Endothelial cell of umbilical vein (primary cell): ENCODE results near the gene COA5. TPM values are rescaled to one million over a fixed set of nuclear protein-coding genes. Genes with fewer than 3 reads are reported as not detected.

ENCODE experiments used
- BruUV-seq: library from RNA; stranded (reverse); fragments of 400-500 nt; replicated peaks from 2 replicates; lab custom pipeline; 2021; lab: Mats Ljungman, UMichigan
- CTCF ChIA-PET: fragments of 300-600, 350-600 bp; sonication (Branson Sonifier 250); formaldehyde crosslinking; loops from one replicate; lab custom pipeline; 2021; ENCODE audit warnings: antibody characterized with exemption, inconsistent platforms; lab: Charles Lee
- POLR2A ChIA-PET: fragments of 300-600, 350-600 bp; sonication (Branson Sonifier 250); formaldehyde crosslinking; loops from one replicate; lab custom pipeline; 2021; ENCODE audit warnings: antibody characterized with exemption, inconsistent platforms; lab: Charles Lee
- DNase-seq: peaks from one replicate; pipeline ENCODE4 v3.0.0-alpha.2; 2011; ENCODE audit warnings: low read depth, low spot score
- FAIRE-seq: peaks from 2 replicates; lab custom pipeline; 2011; peaks lifted over from hg19 to GRCh38; lab: Jason Lieb, UNC
- H2AFZ ChIP-seq: 2 replicates; pipeline ENCODE4 v1.6.0; 2012; ENCODE audit warnings: low read depth, low read length, control low read depth, inconsistent platforms
- H3K27ac ChIP-seq: 2 replicates; pipeline ENCODE4 v1.5.1; 2011; ENCODE audit warnings: low read depth, mild to moderate bottlenecking, control low read depth, low read length, moderate library complexity; ENCODE audit not compliant: insufficient read depth
- H3K27me3 ChIP-seq, 2 experiments: 2 replicates each; pipeline versions ENCODE4 v1.6.0 to v1.6.1; 2011; ENCODE audit warnings: low read length in 2 of 2, mixed read lengths in 1 of 2; ENCODE audit not compliant: control insufficient read depth in 2 of 2, insufficient read depth in 2 of 2
- H3K36me3 ChIP-seq, 2 experiments: 2 replicates in 1 of 2; 3 replicates in 1 of 2; pipeline ENCODE4 v1.5.1; 2011; ENCODE audit warnings: low read length in 2 of 2, mild to moderate bottlenecking in 1 of 2, moderate library complexity in 1 of 2; ENCODE audit not compliant: control insufficient read depth in 2 of 2, insufficient read depth in 2 of 2; ENCODE audit errors: extremely low read depth in 1 of 2
- H3K4me1 ChIP-seq: 3 replicates; pipeline ENCODE4 v1.5.1; 2011; ENCODE audit warnings: mild to moderate bottlenecking, low read length; ENCODE audit not compliant: control insufficient read depth, insufficient read depth; ENCODE audit errors: extremely low read depth
- H3K4me2 ChIP-seq: 2 replicates; pipeline ENCODE4 v1.6.1; 2011; ENCODE audit warnings: low read length, control low read depth, mixed read lengths; ENCODE audit not compliant: insufficient read depth
- H3K4me3 ChIP-seq, 3 experiments: fragments of 200-600 bp in 1 of 3; sonication (generic), shearing (Covaris generic) in 1 of 3; replicated peaks in 1 of 3; 2 replicates each; pipeline ENCODE4 v1.5.1; 2011 to 2016; ENCODE audit warnings: control low read depth in 3 of 3, low read length in 3 of 3, mild to moderate bottlenecking in 2 of 3, inconsistent platforms in 1 of 3, low read depth in 1 of 3, moderate library complexity in 1 of 3; ENCODE audit not compliant: insufficient read depth in 1 of 3
- H3K79me2 ChIP-seq: 2 replicates; pipeline ENCODE4 v1.6.0; 2012; ENCODE audit warnings: low read length, inconsistent platforms; ENCODE audit not compliant: control insufficient read depth, insufficient read depth
- H3K9ac ChIP-seq: replicated peaks from 2 replicates; pipeline ENCODE3; 2011; ENCODE audit warnings: low read length, control low read depth; ENCODE audit not compliant: insufficient read depth; ENCODE audit errors: extremely low read depth
- H3K9me1 ChIP-seq: replicated peaks from 3 replicates; pipeline ENCODE4 v1.6.0; 2011; ENCODE audit warnings: mild to moderate bottlenecking, low read length; ENCODE audit not compliant: control insufficient read depth, insufficient read depth; ENCODE audit errors: extremely low read depth
- H3K9me3 ChIP-seq: replicated peaks from 2 replicates; pipeline ENCODE4 v1.5.1; 2012; ENCODE audit warnings: low read length, inconsistent platforms; ENCODE audit not compliant: control insufficient read depth, insufficient read depth
- H4K20me1 ChIP-seq: replicated peaks from 2 replicates; pipeline ENCODE3; 2011; ENCODE audit warnings: mild to moderate bottlenecking, low read length; ENCODE audit not compliant: control insufficient read depth, insufficient read depth; ENCODE audit errors: extremely low read depth
- EZH2 ChIP-seq: IDR thresholded peaks from 2 replicates; pipeline ENCODE4 v1.6.1; 2012; ENCODE audit warnings: borderline replicate concordance, low read depth, mild to moderate bottlenecking, moderate library complexity, low read length, inconsistent platforms; ENCODE audit not compliant: severe bottlenecking
- FOS ChIP-seq: IDR thresholded peaks from 2 replicates; pipeline ENCODE4 v1.6.1; 2011; ENCODE audit warnings: mild to moderate bottlenecking, low read length, moderate library complexity, borderline replicate concordance; ENCODE audit not compliant: insufficient read depth
- GATA2 ChIP-seq: IDR thresholded peaks from 2 replicates; pipeline ENCODE4 v1.7.0; 2011; ENCODE audit warnings: low read depth, mild to moderate bottlenecking, moderate library complexity, mixed read lengths, low read length; ENCODE audit not compliant: insufficient read length, insufficient read depth
- JUN ChIP-seq: IDR thresholded peaks from 2 replicates; pipeline ENCODE4 v1.6.1; 2011; ENCODE audit warnings: borderline replicate concordance, low read depth; ENCODE audit not compliant: insufficient read length, insufficient read depth
- MYC ChIP-seq: IDR thresholded peaks from one replicate; pipeline ENCODE4 v1.6.1; 2011; ENCODE audit warnings: mild to moderate bottlenecking, low read depth, low read length
- POLR2A ChIP-seq: IDR thresholded peaks from 2 replicates; pipeline ENCODE4 v1.6.1; 2012; ENCODE audit warnings: low read depth, mild to moderate bottlenecking, control low read depth, low read length
- POLR2AphosphoS5 ChIP-seq: IDR thresholded peaks from 2 replicates; pipeline ENCODE4 v1.6.1; 2012; ENCODE audit warnings: low read depth, mild to moderate bottlenecking, control low read depth, low read length, moderate library complexity; ENCODE audit not compliant: insufficient read depth
- dilution Hi-C: fragments of 300-500 bp; cut with MboI; formaldehyde crosslinking; loops from one replicate; pipeline ENCODE4 v1.15.0; 2019; ENCODE audit warnings: low sequenced_read_pairs; ENCODE audit not compliant: extremely low pct_ligation_motif_present
- intact Hi-C: fragments of 100-400 bp; cut with micrococcal nuclease; formaldehyde crosslinking; loops from one replicate; pipeline ENCODE4 v1.10.0; 2022
- polyA plus RNA-seq, 4 experiments: library from polyadenylated mRNA; depleted of rRNA in 3 of 4; stranded (reverse) in 3 of 4; unstranded in 1 of 4; fragments of >200 nt; gene quantifications; 2 replicates each; pipeline versions ENCODE4 v1.2.1 to v1.2.3, GENCODE V29; 2011 to 2012; ENCODE audit warnings: missing spikeins in 1 of 4
- total RNA-seq: library from RNA; stranded (reverse); gene quantifications from 2 replicates; pipeline ENCODE4 v1.2.3, GENCODE V29; 2021
- TF ChIP-seq, protein P1 (sequence below): IDR thresholded peaks from 2 replicates; pipeline ENCODE4 v1.6.1; 2011; ENCODE audit not compliant: insufficient read depth, insufficient read length
- TF ChIP-seq, protein P2 (sequence below), 2 donors: IDR thresholded peaks; 1 replicate in 1 of 2; 2 replicates in 1 of 2; pipeline ENCODE4 v1.5.1; 2011; ENCODE audit warnings: low read length in 2 of 2, mild to moderate bottlenecking in 2 of 2, moderate library complexity in 2 of 2, control low read depth in 1 of 2, inconsistent platforms in 1 of 2, low read depth in 1 of 2; ENCODE audit not compliant: insufficient read depth in 1 of 2; ENCODE audit errors: extremely low read depth in 1 of 2

The COA5 gene
- total and polyA plus RNA-seq, 2 donors (not counting 3 experiments of a cell fraction or from before 2014, with no cell fraction given), result 16.5 to 17.7 TPM

DNA sequence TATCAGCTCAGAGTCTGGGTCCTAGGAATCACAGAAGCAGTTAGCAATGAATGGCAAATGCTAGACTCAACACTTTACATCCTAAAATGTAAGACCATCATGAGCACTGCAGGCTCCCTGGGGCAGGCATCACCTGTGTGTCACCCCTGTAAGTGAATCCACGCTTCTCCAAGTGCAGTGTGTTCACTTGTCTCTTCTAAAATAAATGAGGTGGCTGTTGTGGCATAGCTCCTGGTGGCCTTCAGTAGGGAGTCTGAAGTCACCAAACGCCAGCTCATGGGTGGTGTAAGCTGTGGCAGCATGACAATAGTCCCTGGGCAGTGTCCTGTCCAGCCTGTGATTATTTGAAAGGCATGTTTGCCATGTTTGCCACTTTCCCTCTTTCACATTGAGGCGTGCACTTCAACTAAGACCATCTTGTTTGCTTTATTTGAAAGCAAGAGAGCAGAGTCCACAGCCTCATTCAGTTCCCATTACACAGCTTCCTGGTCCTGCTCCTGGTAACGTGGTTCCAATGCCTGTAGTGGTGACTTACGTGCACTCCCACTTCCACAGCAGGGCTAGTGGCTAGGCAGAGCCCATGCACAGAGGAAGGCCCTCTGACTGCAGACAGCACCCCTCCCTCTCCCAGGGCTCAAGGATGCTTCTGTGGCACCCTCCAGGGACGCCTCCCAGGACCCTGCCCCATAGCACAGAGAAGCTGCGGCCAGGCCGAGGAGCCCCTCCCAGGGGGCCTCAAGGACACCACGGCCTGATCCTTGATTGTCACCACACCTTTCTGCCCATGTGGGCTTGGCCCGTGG lies 24.3 kb downstream of the COA5 start:
- ChIA-PET CTCF (interaction anchor here (1.3 kb wide), 1 partner anchor 15 kb away, joined by 4 read pairs; no protein-coding TSS in a partner anchor), POLR2A (no interaction called here)
- intact Hi-C loops (no loop called here), dilution Hi-C loops (no loop called here)
- H4K20me1 ChIP-seq, result no peaks in the 10 kb centered on the region
- no peak overlapping the region for H3K9ac ChIP-seq
- no peak overlapping the region for H3K4me2 ChIP-seq
- H3K9me1 ChIP-seq, result no peaks in the 10 kb centered on the region
- DNase-seq (no peak), FAIRE-seq (no peak)
- H2AFZ ChIP-seq, result no peak overlapping the region
- H3K79me2 ChIP-seq, result no peaks in the 10 kb centered on the region
- no peak overlapping the region for H3K4me3 ChIP-seq
- TF ChIP-seq MYC (no peak), EZH2 (no peak), JUN (no peak)
- TF ChIP-seq, protein P1, sequence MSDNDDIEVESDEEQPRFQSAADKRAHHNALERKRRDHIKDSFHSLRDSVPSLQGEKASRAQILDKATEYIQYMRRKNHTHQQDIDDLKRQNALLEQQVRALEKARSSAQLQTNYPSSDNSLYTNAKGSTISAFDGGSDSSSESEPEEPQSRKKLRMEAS, result no peak
- H3K36me3 ChIP-seq, result peaks cover 0 to 8% of the 10 kb centered on the region in 2 experiments
- H3K27me3 ChIP-seq, result no peaks in the 10 kb centered on the region
- no peak overlapping the region for H3K27ac ChIP-seq
- H3K9me3 ChIP-seq, result no peaks in the 10 kb centered on the region
- H3K4me1 ChIP-seq, result no peaks in the 10 kb centered on the region
- no TSS peak for BruUV-seq

DNA sequence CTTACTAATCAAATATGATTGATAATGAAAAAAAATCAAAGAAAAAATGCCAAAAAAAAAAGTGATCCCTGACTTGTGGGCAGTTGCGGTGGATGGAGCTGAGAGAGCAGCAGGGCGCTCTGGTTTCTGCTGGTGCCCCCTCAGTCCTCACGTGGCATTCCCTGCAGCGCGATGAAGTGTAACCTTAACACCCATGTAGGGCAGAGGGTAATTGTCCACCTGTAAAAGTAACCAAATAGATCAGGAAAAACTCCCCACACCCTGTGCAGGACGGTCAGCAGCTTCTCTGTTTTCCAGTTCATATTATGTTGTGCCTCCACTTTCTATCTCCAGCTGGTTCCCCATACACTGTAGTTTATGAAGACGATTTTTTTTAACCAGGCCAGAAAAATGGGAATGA lies 25.0 kb downstream of the COA5 start:
- TF ChIP-seq POLR2AphosphoS5 (no peak), MYC (no peak), EZH2 (no peak), JUN (no peak), POLR2A (no peak), FOS (no peak), GATA2 (no peak)
- TF ChIP-seq, protein P1, result no peak
- TF ChIP-seq, protein P2, sequence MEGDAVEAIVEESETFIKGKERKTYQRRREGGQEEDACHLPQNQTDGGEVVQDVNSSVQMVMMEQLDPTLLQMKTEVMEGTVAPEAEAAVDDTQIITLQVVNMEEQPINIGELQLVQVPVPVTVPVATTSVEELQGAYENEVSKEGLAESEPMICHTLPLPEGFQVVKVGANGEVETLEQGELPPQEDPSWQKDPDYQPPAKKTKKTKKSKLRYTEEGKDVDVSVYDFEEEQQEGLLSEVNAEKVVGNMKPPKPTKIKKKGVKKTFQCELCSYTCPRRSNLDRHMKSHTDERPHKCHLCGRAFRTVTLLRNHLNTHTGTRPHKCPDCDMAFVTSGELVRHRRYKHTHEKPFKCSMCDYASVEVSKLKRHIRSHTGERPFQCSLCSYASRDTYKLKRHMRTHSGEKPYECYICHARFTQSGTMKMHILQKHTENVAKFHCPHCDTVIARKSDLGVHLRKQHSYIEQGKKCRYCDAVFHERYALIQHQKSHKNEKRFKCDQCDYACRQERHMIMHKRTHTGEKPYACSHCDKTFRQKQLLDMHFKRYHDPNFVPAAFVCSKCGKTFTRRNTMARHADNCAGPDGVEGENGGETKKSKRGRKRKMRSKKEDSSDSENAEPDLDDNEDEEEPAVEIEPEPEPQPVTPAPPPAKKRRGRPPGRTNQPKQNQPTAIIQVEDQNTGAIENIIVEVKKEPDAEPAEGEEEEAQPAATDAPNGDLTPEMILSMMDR (IDR thresholded peaks at IDR 0.05; ENCODE audit: extremely low read depth in 1 of 2, insufficient read depth in 1 of 2, low read depth in 1 of 2, low read length in 2 of 2), result no peak
- DNase-seq, result no peak
- Histone ChIP-seq H3K9ac (no peak overlapping the region), H3K9me1 (no peaks in the 10 kb centered on the region), H3K4me2 (no peak overlapping the region), H4K20me1 (no peaks in the 10 kb centered on the region), H3K36me3 (peaks cover 0 to 7% of the 10 kb centered on the region in 2 experiments), H3K27ac (no peak overlapping the region), H3K27me3 (no peaks in the 10 kb centered on the region), H3K4me1 (no peaks in the 10 kb centered on the region), H3K79me2 (no peaks in the 10 kb centered on the region), H3K9me3 (no peaks in the 10 kb centered on the region), H3K4me3 (no peak overlapping the region), H2AFZ (no peak overlapping the region)
- intact Hi-C loops (no loop called here), dilution Hi-C loops (no loop called here)
- no peak for FAIRE-seq
- ChIA-PET POLR2A (no interaction called here), CTCF (no interaction called here)
- no TSS peak for BruUV-seq
